ENCODE data around the gene ZXDC.

ZXDC gene

GRCh38 chr3:126474498-126475412, 936 bp downstream of the ZXDC start:
- peak in 8 of 56 donors; percentile 26 to 42 (median 34) for DNase-seq

GRCh38 chr3:126473292-126474168, 2.2 kb downstream of the ZXDC start:
- no peak for DNase-seq

GRCh38 chr3:126472277-126473006, 3.2 kb downstream of the ZXDC start:
- DNase-seq: peak in 24 of 56 donors; percentile 9 to 64 (median 35)

GRCh38 chr3:126469479-126469878, 6.2 kb downstream of the ZXDC start:
- DNase-seq: no peak

- no peak for DNase-seq
These were observed 7.4 kb downstream of the ZXDC start for GRCh38 chr3:126468028-126468891.

GRCh38 chr3:126467611-126467955, 8.1 kb downstream of the ZXDC start:
- no peak for DNase-seq

- no peak for DNase-seq
These were observed 8.6 kb downstream of the ZXDC start for GRCh38 chr3:126466886-126467610.

GRCh38 chr3:126465928-126466544, 9.7 kb downstream of the ZXDC start:
- peak in 1 of 56 donors; percentile 20 for DNase-seq

- DNase-seq: no peak
These were observed 10.7 kb downstream of the ZXDC start for GRCh38 chr3:126464997-126465396.

- no peak for DNase-seq
These were observed 11.2 kb downstream of the ZXDC start for GRCh38 chr3:126464494-126464893.

- DNase-seq: no peak
These were observed 11.6 kb downstream of the ZXDC start for GRCh38 chr3:126464093-126464492.

- DNase-seq: no peak
These were observed 12.2 kb downstream of the ZXDC start for GRCh38 chr3:126463521-126463920.

- DNase-seq: no peak
These were observed 14.1 kb downstream of the ZXDC start for GRCh38 chr3:126461450-126462070.

- DNase-seq: no peak
These were observed 15.3 kb downstream of the ZXDC start for GRCh38 chr3:126460381-126460780.

- no peak for DNase-seq
These were observed 15.9 kb downstream of the ZXDC start for GRCh38 chr3:126459763-126460127.

- no peak for DNase-seq
These were observed 16.5 kb downstream of the ZXDC start for GRCh38 chr3:126459111-126459762.

- DNase-seq: no peak
These were observed 18.8 kb downstream of the ZXDC start for GRCh38 chr3:126456766-126457388.

- DNase-seq: no peak
These were observed 19.5 kb downstream of the ZXDC start for GRCh38 chr3:126456211-126456610.
